Parathyroid adenoma (tissue), 2 donors: ENCODE data around the gene FANCC.

ENCODE experiments used
- H2AFZ ChIP-seq: fragments of 300-600 bp; sonication (generic); one replicate; pipeline ENCODE4 v1.7.0; 2017; ENCODE audit warnings: antibody characterized with exemption, mild to moderate bottlenecking
- H3K27ac ChIP-seq: fragments of 300-600 bp; sonication (generic); one replicate; pipeline ENCODE4 v1.7.0; 2017
- H3K27me3 ChIP-seq: fragments of 300-600 bp; sonication (generic); one replicate; pipeline ENCODE4 v1.7.0; 2017; ENCODE audit warnings: low read length; ENCODE audit not compliant: control insufficient read depth, insufficient read depth
- H3K36me3 ChIP-seq: fragments of 300-600 bp; sonication (generic); one replicate; pipeline ENCODE4 v1.7.0; 2017; ENCODE audit warnings: low read length; ENCODE audit not compliant: control insufficient read depth, insufficient read depth
- H3K4me1 ChIP-seq: fragments of 300-600 bp; sonication (generic); one replicate; pipeline ENCODE4 v1.7.0; 2017; ENCODE audit warnings: control low read depth
- H3K4me2 ChIP-seq: fragments of 300-600 bp; sonication (generic); one replicate; pipeline ENCODE4 v1.7.0; 2017; ENCODE audit warnings: low read length
- H3K4me3 ChIP-seq: fragments of 300-600 bp; sonication (generic); one replicate; pipeline ENCODE4 v1.7.0; 2017; ENCODE audit warnings: low read depth, low read length
- H3K79me2 ChIP-seq: fragments of 300-600 bp; sonication (generic); one replicate; pipeline ENCODE4 v1.7.0; 2017; ENCODE audit warnings: control low read depth
- H3K9ac ChIP-seq: fragments of 300-600 bp; sonication (generic); one replicate; pipeline ENCODE4 v1.7.0; 2017; ENCODE audit warnings: mild to moderate bottlenecking
- H3K9me3 ChIP-seq: fragments of 300-600 bp; sonication (generic); one replicate; pipeline ENCODE4 v1.7.0; 2017; ENCODE audit warnings: low read length; ENCODE audit not compliant: control insufficient read depth
- TF ChIP-seq, protein P1 (sequence below): fragments of 300-600 bp; sonication (generic); IDR thresholded peaks from one replicate; pipeline ENCODE4 v1.7.0; 2017; ENCODE audit warnings: antibody characterized with exemption, mild to moderate bottlenecking
- donor health status: primary hyperparathyroidism.

Gene FANCC

DNA sequence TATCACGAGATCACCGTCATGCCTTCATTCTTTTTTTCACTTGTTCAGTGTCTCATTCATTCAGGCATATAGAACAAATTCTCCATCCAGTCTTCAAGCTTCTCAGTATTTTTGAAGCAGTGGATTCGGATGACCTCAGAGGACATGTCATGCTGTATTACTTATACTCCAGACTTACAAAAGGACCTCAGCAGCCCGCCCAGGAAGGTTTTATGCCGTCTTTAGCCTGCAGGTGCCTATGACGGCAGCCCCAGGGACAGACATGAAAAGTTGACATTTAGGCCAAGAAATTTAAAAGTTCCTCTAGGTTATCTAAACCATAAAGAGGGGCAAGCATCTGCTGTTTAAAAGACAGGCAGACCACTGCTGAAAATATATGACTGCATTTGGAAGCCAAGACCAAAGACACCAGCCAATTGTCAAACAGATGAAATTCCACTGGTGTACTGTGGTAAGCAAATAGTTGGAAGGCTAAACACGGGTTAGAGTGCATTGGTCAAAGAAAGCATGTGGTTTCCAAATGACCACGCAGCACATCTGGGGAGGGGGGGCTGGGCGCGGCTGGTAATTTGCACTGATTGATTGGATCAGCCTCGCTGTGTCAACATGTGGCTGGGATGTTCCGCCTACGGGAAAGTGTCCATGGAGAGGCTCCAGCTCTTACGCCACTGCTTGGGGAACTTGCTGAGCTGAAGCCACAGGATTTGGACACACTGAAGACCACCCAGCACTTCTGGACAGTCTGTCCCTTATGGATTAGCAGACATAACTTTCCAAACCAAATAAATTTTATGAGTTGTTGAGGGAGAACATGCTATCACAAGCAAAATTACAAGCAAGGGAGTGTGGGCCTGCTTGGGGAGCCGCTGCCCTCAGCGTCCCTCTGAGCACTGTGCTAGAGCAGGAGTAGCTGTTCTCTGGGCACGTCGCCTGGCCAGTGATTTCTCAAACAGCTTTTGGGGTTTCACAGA is 173.6 kb downstream of the FANCC start:
- peaks cover 5% of the 10 kb centered on the region for H3K4me1 ChIP-seq
- H3K27ac ChIP-seq = no peak overlapping the region
- no peaks in the 10 kb centered on the region for H3K9me3 ChIP-seq
- H3K4me2 ChIP-seq = no peak overlapping the region
- no peak overlapping the region for H2AFZ ChIP-seq
- TF ChIP-seq, protein P1, sequence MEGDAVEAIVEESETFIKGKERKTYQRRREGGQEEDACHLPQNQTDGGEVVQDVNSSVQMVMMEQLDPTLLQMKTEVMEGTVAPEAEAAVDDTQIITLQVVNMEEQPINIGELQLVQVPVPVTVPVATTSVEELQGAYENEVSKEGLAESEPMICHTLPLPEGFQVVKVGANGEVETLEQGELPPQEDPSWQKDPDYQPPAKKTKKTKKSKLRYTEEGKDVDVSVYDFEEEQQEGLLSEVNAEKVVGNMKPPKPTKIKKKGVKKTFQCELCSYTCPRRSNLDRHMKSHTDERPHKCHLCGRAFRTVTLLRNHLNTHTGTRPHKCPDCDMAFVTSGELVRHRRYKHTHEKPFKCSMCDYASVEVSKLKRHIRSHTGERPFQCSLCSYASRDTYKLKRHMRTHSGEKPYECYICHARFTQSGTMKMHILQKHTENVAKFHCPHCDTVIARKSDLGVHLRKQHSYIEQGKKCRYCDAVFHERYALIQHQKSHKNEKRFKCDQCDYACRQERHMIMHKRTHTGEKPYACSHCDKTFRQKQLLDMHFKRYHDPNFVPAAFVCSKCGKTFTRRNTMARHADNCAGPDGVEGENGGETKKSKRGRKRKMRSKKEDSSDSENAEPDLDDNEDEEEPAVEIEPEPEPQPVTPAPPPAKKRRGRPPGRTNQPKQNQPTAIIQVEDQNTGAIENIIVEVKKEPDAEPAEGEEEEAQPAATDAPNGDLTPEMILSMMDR = no peak
- no peak overlapping the region for H3K9ac ChIP-seq
- no peaks in the 10 kb centered on the region for H3K36me3 ChIP-seq
- H3K79me2 ChIP-seq = no peaks in the 10 kb centered on the region
- no peak overlapping the region for H3K4me3 ChIP-seq
- no peaks in the 10 kb centered on the region for H3K27me3 ChIP-seq

DNA sequence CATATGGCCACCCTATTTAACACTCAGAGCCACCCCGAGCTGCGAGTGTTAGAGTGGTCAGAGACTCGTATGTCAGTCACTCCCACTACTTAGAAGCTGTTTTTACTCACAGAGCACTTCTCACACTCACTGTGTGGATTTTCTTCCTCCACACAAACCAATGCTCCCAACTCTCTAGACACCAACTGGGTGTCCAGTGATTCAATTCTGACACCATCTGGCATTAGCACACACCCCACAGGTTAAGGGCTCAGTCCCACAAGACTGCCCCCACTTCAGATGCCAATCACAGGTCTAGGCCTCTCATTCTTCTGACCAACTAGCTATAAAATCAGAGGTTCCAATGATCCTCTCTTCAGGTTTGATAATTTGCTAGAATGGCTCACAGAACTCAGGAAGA is 174.8 kb downstream of the FANCC start:
- Histone ChIP-seq H3K9ac (no peak overlapping the region), H3K4me3 (no peak overlapping the region), H3K4me1 (peaks cover 9% of the 10 kb centered on the region), H3K9me3 (no peaks in the 10 kb centered on the region), H3K79me2 (no peaks in the 10 kb centered on the region), H3K27me3 (no peaks in the 10 kb centered on the region), H2AFZ (no peak overlapping the region), H3K36me3 (no peaks in the 10 kb centered on the region), H3K27ac (no peak overlapping the region), H3K4me2 (no peak overlapping the region)
- TF ChIP-seq, protein P1 = no peak

DNA sequence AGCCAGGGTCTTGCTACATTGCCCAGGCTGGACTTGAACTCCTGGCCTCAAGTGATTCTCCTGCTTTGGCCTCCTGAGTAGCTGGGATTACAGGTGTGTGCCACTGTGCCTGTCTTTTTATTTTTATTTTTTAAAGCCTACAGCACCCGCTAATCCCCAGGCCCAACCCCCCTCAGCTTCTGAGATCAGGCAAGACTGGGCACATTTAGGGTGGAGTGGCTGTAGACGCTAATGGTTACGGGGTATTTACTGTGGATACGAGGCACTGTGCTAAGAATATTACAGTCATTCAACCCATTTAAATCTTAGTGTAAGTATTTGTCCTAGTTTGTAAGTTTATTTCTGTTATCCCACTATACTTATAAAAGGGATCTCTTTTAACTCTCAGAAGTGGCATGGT is 175.2 kb downstream of the FANCC start:
- TF ChIP-seq, protein P1 = no peak

DNA sequence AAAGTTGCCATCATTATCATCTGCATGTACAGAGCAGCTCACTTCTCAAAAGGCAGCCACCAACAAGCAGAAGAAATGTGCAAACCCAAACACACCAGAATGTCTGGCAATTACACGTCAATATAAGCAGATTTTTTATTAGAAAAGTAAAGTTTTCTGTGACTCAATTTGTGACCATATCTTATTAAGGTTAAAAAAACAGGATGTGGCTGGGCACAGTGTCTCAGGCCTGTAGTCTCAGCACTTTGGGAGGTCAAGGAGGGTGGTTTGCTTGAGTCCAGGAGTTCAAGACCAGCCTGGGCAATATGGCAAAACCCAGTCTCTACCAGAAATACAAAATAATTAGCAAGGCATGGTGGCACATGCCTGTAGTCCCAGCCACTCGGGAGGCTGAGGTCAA is 176.7 kb downstream of the FANCC start:
- no peak overlapping the region for H3K4me3 ChIP-seq
- no peaks in the 10 kb centered on the region for H3K27me3 ChIP-seq
- H3K9ac ChIP-seq = no peak overlapping the region
- H3K79me2 ChIP-seq = no peaks in the 10 kb centered on the region
- H3K4me2 ChIP-seq = no peak overlapping the region
- peaks cover 9% of the 10 kb centered on the region for H3K4me1 ChIP-seq
- no peaks in the 10 kb centered on the region for H3K9me3 ChIP-seq
- no peak overlapping the region for H2AFZ ChIP-seq
- no peak overlapping the region for H3K27ac ChIP-seq
- TF ChIP-seq, protein P1 = no peak
- no peaks in the 10 kb centered on the region for H3K36me3 ChIP-seq

More for the DNA sequence above, 175.2 kb downstream of the FANCC start:
- no peak overlapping the region for H3K4me2 ChIP-seq
- H3K79me2 ChIP-seq = no peaks in the 10 kb centered on the region
- no peak overlapping the region for H3K9ac ChIP-seq
- no peaks in the 10 kb centered on the region for H3K36me3 ChIP-seq
- H3K4me3 ChIP-seq = no peak overlapping the region
- no peaks in the 10 kb centered on the region for H3K27me3 ChIP-seq
- no peak overlapping the region for H2AFZ ChIP-seq
- H3K9me3 ChIP-seq = no peaks in the 10 kb centered on the region
- peaks cover 9% of the 10 kb centered on the region for H3K4me1 ChIP-seq
- no peak overlapping the region for H3K27ac ChIP-seq

DNA sequence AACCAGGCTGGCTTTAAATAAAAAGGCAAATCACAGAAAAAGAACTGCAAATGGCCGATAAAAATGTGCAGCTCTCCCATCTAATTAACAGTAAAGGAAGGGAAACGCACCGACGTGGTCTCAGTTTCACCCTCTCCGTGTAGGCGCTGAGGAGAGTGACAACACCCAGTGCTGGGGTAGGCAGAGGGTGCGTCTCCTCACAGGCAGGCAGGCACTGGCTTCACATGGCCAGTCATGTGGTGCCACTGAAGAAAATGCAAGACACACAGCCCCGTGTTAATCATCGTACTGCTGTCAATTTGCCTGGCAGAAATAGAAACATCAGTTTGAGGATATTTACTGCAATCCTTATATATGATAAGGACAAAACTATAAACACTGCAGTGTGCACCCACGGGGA is 178.4 kb downstream of the FANCC start:
- TF ChIP-seq, protein P1 = no peak
- H3K9me3 ChIP-seq = no peaks in the 10 kb centered on the region
- H3K4me2 ChIP-seq = no peak overlapping the region
- H3K36me3 ChIP-seq = no peaks in the 10 kb centered on the region
- no peaks in the 10 kb centered on the region for H3K79me2 ChIP-seq
- H3K27ac ChIP-seq = no peak overlapping the region
- H3K4me1 ChIP-seq = peaks cover 9% of the 10 kb centered on the region
- no peak overlapping the region for H2AFZ ChIP-seq
- no peaks in the 10 kb centered on the region for H3K27me3 ChIP-seq
- H3K9ac ChIP-seq = no peak overlapping the region
- H3K4me3 ChIP-seq = no peak overlapping the region
